ENCODE data around the gene PIGK.

- TF ChIP-seq CTCF (IDR thresholded peaks at IDR 0.05), result no peak
- TF ChIP-seq EZH2 (IDR thresholded peaks at IDR 0.05; ENCODE audit: borderline replicate concordance, insufficient read depth, low read depth, low read length, poor library complexity, severe bottlenecking), result no peak
These were observed 44.5 kb upstream of the PIGK start for GRCh38 chr1:77263708-77264107.

All from B cell (primary cell).